ENCODE results near the gene CAMTA1.
"Not testable (repeated sequence)": the region's sequence is repeated elsewhere in the genome, so short reads cannot be mapped to it uniquely, and the experiment has no call there.

The CAMTA1 gene

GRCh38 chr1:6832531-6833188 is 47.4 kb downstream of the CAMTA1 start:
- Histone ChIP-seq H3K36me3 (ENCODE audit: insufficient read depth, low read length) (peaks cover 15% of the 10 kb centered on the region), H3K4me1 (ENCODE audit: insufficient read depth, low read length) (no peaks in the 10 kb centered on the region), H3K9ac (ENCODE audit: low read depth, low read length) (no peak overlapping the region), H3K27ac (ENCODE audit: low read depth, low read length) (no peak overlapping the region), H3K27me3 (ENCODE audit: insufficient read depth, low read length) (no peaks in the 10 kb centered on the region), H3K9me3 (ENCODE audit: insufficient read depth, low read depth, low read length) (no peaks in the 10 kb centered on the region), H3K4me3 (ENCODE audit: low read length) (no peak overlapping the region)
- WGBS: 93% methylated on average over 4 of the region's 4 CpGs

GRCh38 chr1:6833804-6834203 is 48.5 kb downstream of the CAMTA1 start:
- 91% methylated on average over 4 of the region's 5 CpGs for WGBS
- Histone ChIP-seq H3K27me3 (ENCODE audit: insufficient read depth, low read length) (no peaks in the 10 kb centered on the region), H3K4me1 (ENCODE audit: insufficient read depth, low read length) (no peaks in the 10 kb centered on the region), H3K36me3 (ENCODE audit: insufficient read depth, low read length) (peaks cover 11% of the 10 kb centered on the region), H3K27ac (ENCODE audit: low read depth, low read length) (no peak overlapping the region), H3K9ac (ENCODE audit: low read depth, low read length) (no peak overlapping the region), H3K4me3 (ENCODE audit: low read length) (no peak overlapping the region), H3K9me3 (ENCODE audit: insufficient read depth, low read depth, low read length) (no peaks in the 10 kb centered on the region)

GRCh38 chr1:6834366-6834765 is 49.1 kb downstream of the CAMTA1 start:
- Histone ChIP-seq H3K4me1 (ENCODE audit: insufficient read depth, low read length) (no peaks in the 10 kb centered on the region), H3K27ac (ENCODE audit: low read depth, low read length) (no peak overlapping the region), H3K9me3 (ENCODE audit: insufficient read depth, low read depth, low read length) (no peaks in the 10 kb centered on the region), H3K4me3 (ENCODE audit: low read length) (no peak overlapping the region), H3K9ac (ENCODE audit: low read depth, low read length) (no peak overlapping the region), H3K27me3 (ENCODE audit: insufficient read depth, low read length) (no peaks in the 10 kb centered on the region), H3K36me3 (ENCODE audit: insufficient read depth, low read length) (peaks cover 7% of the 10 kb centered on the region)
- 95% methylated on average over 13 of the region's 13 CpGs for WGBS

GRCh38 chr1:6835139-6835538 is 49.9 kb downstream of the CAMTA1 start:
- no peaks in the 10 kb centered on the region for H3K9me3 ChIP-seq (ENCODE audit: insufficient read depth, low read depth, low read length)
- no peak overlapping the region for H3K9ac ChIP-seq (ENCODE audit: low read depth, low read length)
- WGBS: 92% methylated on average over 3 of the region's 3 CpGs
- H3K27me3 ChIP-seq (ENCODE audit: insufficient read depth, low read length): no peaks in the 10 kb centered on the region
- H3K27ac ChIP-seq (ENCODE audit: low read depth, low read length): no peak overlapping the region
- H3K4me3 ChIP-seq (ENCODE audit: low read length): no peak overlapping the region
- H3K4me1 ChIP-seq (ENCODE audit: insufficient read depth, low read length): no peaks in the 10 kb centered on the region
- H3K36me3 ChIP-seq (ENCODE audit: insufficient read depth, low read length): 0 out of 2 replicates have a peak, but pooled peaks cover 3% of the 10 kb centered on the region

GRCh38 chr1:6842301-6842700 is 57.0 kb downstream of the CAMTA1 start:
- Histone ChIP-seq H3K27ac (ENCODE audit: low read depth, low read length) (no peak overlapping the region), H3K36me3 (ENCODE audit: insufficient read depth, low read length) (0 out of 2 replicates have a peak, but pooled peaks cover 4% of the 10 kb centered on the region), H3K4me1 (ENCODE audit: insufficient read depth, low read length) (no peaks in the 10 kb centered on the region), H3K27me3 (ENCODE audit: insufficient read depth, low read length) (no peaks in the 10 kb centered on the region), H3K4me3 (ENCODE audit: low read length) (no peak overlapping the region), H3K9me3 (ENCODE audit: insufficient read depth, low read depth, low read length) (0 out of 2 replicates have a peak, but pooled peaks cover 7% of the 10 kb centered on the region), H3K9ac (ENCODE audit: low read depth, low read length) (no peak overlapping the region)
- WGBS: 93% methylated on average over 8 of the region's 8 CpGs

GRCh38 chr1:6845786-6846185 is 60.5 kb downstream of the CAMTA1 start:
- not testable (repeated sequence) for H3K36me3 ChIP-seq (ENCODE audit: insufficient read depth, low read length); H3K9ac ChIP-seq (ENCODE audit: low read depth, low read length); H3K27ac ChIP-seq (ENCODE audit: low read depth, low read length); H3K9me3 ChIP-seq (ENCODE audit: insufficient read depth, low read depth, low read length); H3K4me3 ChIP-seq (ENCODE audit: low read length); H3K27me3 ChIP-seq (ENCODE audit: insufficient read depth, low read length); H3K4me1 ChIP-seq (ENCODE audit: insufficient read depth, low read length)
- 96% methylated on average over 3 of the region's 4 CpGs for WGBS

- peaks cover 20% of the 10 kb centered on the region for H3K36me3 ChIP-seq (ENCODE audit: insufficient read depth, low read length)
- 91% methylated on average over 3 of the region's 3 CpGs for WGBS
Observed at GRCh38 chr1:6848816-6849215, 63.6 kb downstream of the CAMTA1 start.

GRCh38 chr1:6850537-6850936 is 65.3 kb downstream of the CAMTA1 start:
- no peaks in the 10 kb centered on the region for H3K27me3 ChIP-seq (ENCODE audit: insufficient read depth, low read length)
- no peak overlapping the region for H3K4me3 ChIP-seq (ENCODE audit: low read length)
- no peak overlapping the region for H3K27ac ChIP-seq (ENCODE audit: low read depth, low read length)
- WGBS: 93% methylated on average over 4 of the region's 4 CpGs
- peaks cover 11% of the 10 kb centered on the region; the same call in 1 of the 2 replicates for H3K9me3 ChIP-seq (ENCODE audit: insufficient read depth, low read depth, low read length)
- H3K9ac ChIP-seq (ENCODE audit: low read depth, low read length): no peak overlapping the region
- H3K4me1 ChIP-seq (ENCODE audit: insufficient read depth, low read length): no peaks in the 10 kb centered on the region
- peaks cover 31% of the 10 kb centered on the region for H3K36me3 ChIP-seq (ENCODE audit: insufficient read depth, low read length)

More at GRCh38 chr1:6848816-6849215, 63.6 kb downstream of the CAMTA1 start:
- no peak overlapping the region for H3K9ac ChIP-seq (ENCODE audit: low read depth, low read length)
- H3K27me3 ChIP-seq (ENCODE audit: insufficient read depth, low read length): no peaks in the 10 kb centered on the region
- H3K4me3 ChIP-seq (ENCODE audit: low read length): no peak overlapping the region
- H3K27ac ChIP-seq (ENCODE audit: low read depth, low read length): no peak overlapping the region
- H3K4me1 ChIP-seq (ENCODE audit: insufficient read depth, low read length): no peaks in the 10 kb centered on the region
- peaks cover 7% of the 10 kb centered on the region; the same call in 1 of the 2 replicates for H3K9me3 ChIP-seq (ENCODE audit: insufficient read depth, low read depth, low read length)

GRCh38 chr1:6852136-6852890 is 67.1 kb downstream of the CAMTA1 start:
- peaks cover 6% of the 10 kb centered on the region; the same call in 1 of the 2 replicates for H3K9me3 ChIP-seq (ENCODE audit: insufficient read depth, low read depth, low read length)
- 99% methylated on average over 5 of the region's 6 CpGs for WGBS

GRCh38 chr1:6854166-6854565 is 68.9 kb downstream of the CAMTA1 start:
- Histone ChIP-seq H3K4me1 (ENCODE audit: insufficient read depth, low read length) (peaks cover 2% of the 10 kb centered on the region; the same call in 1 of the 2 replicates), H3K36me3 (ENCODE audit: insufficient read depth, low read length) (peaks cover 29% of the 10 kb centered on the region), H3K27me3 (ENCODE audit: insufficient read depth, low read length) (no peaks in the 10 kb centered on the region), H3K9me3 (ENCODE audit: insufficient read depth, low read depth, low read length) (peaks cover 6% of the 10 kb centered on the region; the same call in 1 of the 2 replicates), H3K4me3 (ENCODE audit: low read length) (no peak overlapping the region), H3K9ac (ENCODE audit: low read depth, low read length) (no peak overlapping the region), H3K27ac (ENCODE audit: low read depth, low read length) (no peak overlapping the region)
- WGBS: 90% methylated on average over 4 of the region's 4 CpGs

More at GRCh38 chr1:6852136-6852890, 67.1 kb downstream of the CAMTA1 start:
- Histone ChIP-seq H3K4me1 (ENCODE audit: insufficient read depth, low read length) (no peaks in the 10 kb centered on the region), H3K27me3 (ENCODE audit: insufficient read depth, low read length) (no peaks in the 10 kb centered on the region), H3K9ac (ENCODE audit: low read depth, low read length) (no peak overlapping the region), H3K36me3 (ENCODE audit: insufficient read depth, low read length) (peaks cover 29% of the 10 kb centered on the region), H3K27ac (ENCODE audit: low read depth, low read length) (no peak overlapping the region), H3K4me3 (ENCODE audit: low read length) (no peak overlapping the region)

GRCh38 chr1:6857831-6858230 is 72.6 kb downstream of the CAMTA1 start:
- 94% methylated on average over 2 of the region's 2 CpGs for WGBS

More at GRCh38 chr1:6857831-6858230, 72.6 kb downstream of the CAMTA1 start:
- Histone ChIP-seq H3K4me3 (ENCODE audit: low read length) (no peak overlapping the region), H3K36me3 (ENCODE audit: insufficient read depth, low read length) (peaks cover 23% of the 10 kb centered on the region), H3K27ac (ENCODE audit: low read depth, low read length) (no peak overlapping the region), H3K4me1 (ENCODE audit: insufficient read depth, low read length) (peaks cover 14% of the 10 kb centered on the region), H3K9ac (ENCODE audit: low read depth, low read length) (no peak overlapping the region), H3K9me3 (ENCODE audit: insufficient read depth, low read depth, low read length) (0 out of 2 replicates have a peak, but pooled peaks cover 6% of the 10 kb centered on the region), H3K27me3 (ENCODE audit: insufficient read depth, low read length) (no peaks in the 10 kb centered on the region)
